Measurements from ENCODE around the gene BOD1L1. TPM values are rescaled to one million over a fixed set of nuclear protein-coding genes. Genes with fewer than 3 reads are reported as not detected.

BOD1L1 gene
- total RNA-seq, 1 experiment from 2014 or later, result 40.4 TPM

- Histone ChIP-seq H3K4me3 (no peak overlapping the region), H3K4me2 (no peak overlapping the region)
- intact Hi-C loops (cut with micrococcal nuclease; ENCODE audit: unreplicated experiment), result loop anchor here (5.0 kb wide), 1 partner anchor 914 kb away; no protein-coding TSS in a partner anchor
These were observed 81.2 kb downstream of the BOD1L1 start for GRCh38 chr4:13546142-13546940.

GRCh38 chr4:13545394-13545808, 82.1 kb downstream of the BOD1L1 start:
- no peak overlapping the region for H3K27ac ChIP-seq
- no peak for TF ChIP-seq EZH2 (IDR thresholded peaks at IDR 0.05; ENCODE audit: low read depth)
- TF ChIP-seq, protein P1, sequence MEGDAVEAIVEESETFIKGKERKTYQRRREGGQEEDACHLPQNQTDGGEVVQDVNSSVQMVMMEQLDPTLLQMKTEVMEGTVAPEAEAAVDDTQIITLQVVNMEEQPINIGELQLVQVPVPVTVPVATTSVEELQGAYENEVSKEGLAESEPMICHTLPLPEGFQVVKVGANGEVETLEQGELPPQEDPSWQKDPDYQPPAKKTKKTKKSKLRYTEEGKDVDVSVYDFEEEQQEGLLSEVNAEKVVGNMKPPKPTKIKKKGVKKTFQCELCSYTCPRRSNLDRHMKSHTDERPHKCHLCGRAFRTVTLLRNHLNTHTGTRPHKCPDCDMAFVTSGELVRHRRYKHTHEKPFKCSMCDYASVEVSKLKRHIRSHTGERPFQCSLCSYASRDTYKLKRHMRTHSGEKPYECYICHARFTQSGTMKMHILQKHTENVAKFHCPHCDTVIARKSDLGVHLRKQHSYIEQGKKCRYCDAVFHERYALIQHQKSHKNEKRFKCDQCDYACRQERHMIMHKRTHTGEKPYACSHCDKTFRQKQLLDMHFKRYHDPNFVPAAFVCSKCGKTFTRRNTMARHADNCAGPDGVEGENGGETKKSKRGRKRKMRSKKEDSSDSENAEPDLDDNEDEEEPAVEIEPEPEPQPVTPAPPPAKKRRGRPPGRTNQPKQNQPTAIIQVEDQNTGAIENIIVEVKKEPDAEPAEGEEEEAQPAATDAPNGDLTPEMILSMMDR (conservative IDR thresholded peaks at IDR 0.05), result no peak
- peak overlapping the region; percentile 62; the same call in 1 of the 2 replicates for H3K4me3 ChIP-seq
- H3F3A ChIP-seq (ENCODE audit: insufficient read depth, low read depth), result no peaks in the 10 kb centered on the region
- no peaks in the 10 kb centered on the region for H3K79me2 ChIP-seq (ENCODE audit: low read depth)
- H3K27me3 ChIP-seq (ENCODE audit: insufficient read depth, low read depth), result peaks cover 3% of the 10 kb centered on the region; the same call in 1 of the 2 replicates
- BruUV-seq (replicated peaks), result no TSS peak
- ChIA-PET POLR2A (ENCODE audit: unreplicated experiment) (no interaction called here), CTCF (no interaction called here)
- intact Hi-C loops (cut with micrococcal nuclease; ENCODE audit: unreplicated experiment), result loop anchor here (5.0 kb wide), 1 partner anchor 913 kb away; no protein-coding TSS in a partner anchor
- H3K4me1 ChIP-seq (replicated peaks; ENCODE audit: insufficient read depth), result peaks cover 5% of the 10 kb centered on the region; the same call in 1 of the 2 replicates
- H2AFZ ChIP-seq, result peak overlapping the region; percentile 79
- no peaks in the 10 kb centered on the region for H3K36me3 ChIP-seq (ENCODE audit: low read depth)
- peak overlapping the region; percentile 90 for H3K4me2 ChIP-seq
- no peak for DNase-seq
- H3K9me3 ChIP-seq (ENCODE audit: insufficient read depth, low read depth), result no peaks in the 10 kb centered on the region
- no peaks in the 10 kb centered on the region for H4K20me1 ChIP-seq (ENCODE audit: insufficient read depth)
- H3K9me2 ChIP-seq (ENCODE audit: insufficient read depth), result no peaks in the 10 kb centered on the region

More at GRCh38 chr4:13546142-13546940, 81.2 kb downstream of the BOD1L1 start:
- no TSS peak for BruUV-seq (replicated peaks)
- CTCF ChIA-PET, result no interaction called here
- peaks cover 5% of the 10 kb centered on the region; the same call in 1 of the 2 replicates for H3K4me1 ChIP-seq (replicated peaks; ENCODE audit: insufficient read depth)
- no peaks in the 10 kb centered on the region for H3K36me3 ChIP-seq (ENCODE audit: low read depth)
- no peak for DNase-seq
- H2AFZ ChIP-seq, result no peak overlapping the region
- no peak overlapping the region for H3K27ac ChIP-seq
- H3K9me3 ChIP-seq (ENCODE audit: insufficient read depth, low read depth), result no peaks in the 10 kb centered on the region
- TF ChIP-seq EZH2 (IDR thresholded peaks at IDR 0.05; ENCODE audit: low read depth), result no peak
- TF ChIP-seq, protein P1 (conservative IDR thresholded peaks at IDR 0.05), result no peak
- H3K27me3 ChIP-seq (ENCODE audit: insufficient read depth, low read depth), result no peaks in the 10 kb centered on the region
- H4K20me1 ChIP-seq (ENCODE audit: insufficient read depth), result no peaks in the 10 kb centered on the region
- POLR2A ChIA-PET (ENCODE audit: unreplicated experiment), result interaction anchor here (0.6 kb wide), 1 partner anchor 22 kb away, joined by 4 read pairs; no protein-coding TSS in a partner anchor
- H3K9me2 ChIP-seq (ENCODE audit: insufficient read depth), result no peaks in the 10 kb centered on the region
- H3K79me2 ChIP-seq (ENCODE audit: low read depth), result no peaks in the 10 kb centered on the region
- no peaks in the 10 kb centered on the region for H3F3A ChIP-seq (ENCODE audit: insufficient read depth, low read depth)

GRCh38 chr4:13544606-13545393, 82.7 kb downstream of the BOD1L1 start:
- H3K27ac ChIP-seq, result no peak overlapping the region
- no peaks in the 10 kb centered on the region for H3K9me3 ChIP-seq (ENCODE audit: insufficient read depth, low read depth)
- H3K36me3 ChIP-seq (ENCODE audit: low read depth), result no peaks in the 10 kb centered on the region
- H2AFZ ChIP-seq, result peak overlapping the region; percentile 79
- no peak for TF ChIP-seq EZH2 (IDR thresholded peaks at IDR 0.05; ENCODE audit: low read depth)
- TF ChIP-seq, protein P1 (conservative IDR thresholded peaks at IDR 0.05), result no peak
- H3F3A ChIP-seq (ENCODE audit: insufficient read depth, low read depth), result no peaks in the 10 kb centered on the region
- H3K4me3 ChIP-seq, result peak overlapping the region; percentile 62; the same call in 1 of the 2 replicates
- peaks cover 5% of the 10 kb centered on the region; the same call in 1 of the 2 replicates for H3K4me1 ChIP-seq (replicated peaks; ENCODE audit: insufficient read depth)
- H3K9me2 ChIP-seq (ENCODE audit: insufficient read depth), result no peaks in the 10 kb centered on the region
- H3K27me3 ChIP-seq (ENCODE audit: insufficient read depth, low read depth), result peaks cover 8% of the 10 kb centered on the region; the same call in 1 of the 2 replicates
- ChIA-PET POLR2A (ENCODE audit: unreplicated experiment) (no interaction called here), CTCF (no interaction called here)
- peak; percentile 55 to 72 for DNase-seq
- H3K79me2 ChIP-seq (ENCODE audit: low read depth), result no peaks in the 10 kb centered on the region
- no peaks in the 10 kb centered on the region for H4K20me1 ChIP-seq (ENCODE audit: insufficient read depth)
- BruUV-seq (replicated peaks), result no TSS peak
- intact Hi-C loops (cut with micrococcal nuclease; ENCODE audit: unreplicated experiment), result loop anchor here (1.0 to 5.0 kb wide), 2 partner anchors 60 to 912 kb away; partner anchors contain the start of gene RAB28
- peak overlapping the region; percentile 90 for H3K4me2 ChIP-seq

Measured in PC-9 (cell line).